ENCODE data around the gene ANKS1B. TPM values are rescaled to one million over a fixed set of nuclear protein-coding genes. Genes with fewer than 3 reads are reported as not detected.

The ANKS1B gene
- polyA plus RNA-seq, 1 donor = 4.8 TPM

DNA sequence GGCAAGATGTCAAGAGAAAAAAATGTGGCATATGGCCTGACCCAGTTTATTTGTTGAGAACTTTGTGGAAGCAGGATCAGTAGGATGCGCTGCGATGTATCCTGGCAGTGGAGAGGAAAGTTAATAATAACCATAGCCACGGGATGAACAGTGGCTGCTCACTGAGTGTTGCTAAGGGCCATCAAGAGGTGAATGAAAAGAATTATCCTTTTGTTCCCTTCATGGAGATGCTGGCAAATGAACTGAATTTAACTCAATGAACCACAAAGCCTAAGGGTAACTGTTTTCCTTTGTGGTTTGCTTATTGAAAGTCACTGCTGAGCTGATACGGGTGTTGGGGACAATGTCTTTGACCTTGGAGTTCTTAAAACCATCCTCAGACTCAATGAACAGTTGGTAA is 863.2 kb downstream of the ANKS1B start:
- no peak for DNase-seq

DNA sequence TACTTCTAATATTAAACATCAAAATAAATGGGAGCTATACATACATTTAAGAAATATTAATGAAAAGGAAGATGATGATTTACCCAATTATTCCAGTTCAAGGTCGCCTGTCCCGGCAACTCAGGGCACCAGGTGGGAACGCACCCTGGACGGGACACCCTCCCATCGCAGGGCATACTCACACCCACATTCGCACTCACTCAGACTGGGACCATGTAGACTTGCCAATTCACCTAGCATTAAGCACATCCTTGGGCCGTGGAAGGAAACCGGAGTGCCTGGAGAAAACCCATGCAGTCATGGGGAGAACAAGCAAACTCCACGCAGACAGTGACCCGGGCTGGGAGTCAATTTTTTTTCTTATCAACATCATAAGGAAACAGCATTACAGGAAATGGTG is 864.8 kb downstream of the ANKS1B start:
- no peak for DNase-seq

DNA sequence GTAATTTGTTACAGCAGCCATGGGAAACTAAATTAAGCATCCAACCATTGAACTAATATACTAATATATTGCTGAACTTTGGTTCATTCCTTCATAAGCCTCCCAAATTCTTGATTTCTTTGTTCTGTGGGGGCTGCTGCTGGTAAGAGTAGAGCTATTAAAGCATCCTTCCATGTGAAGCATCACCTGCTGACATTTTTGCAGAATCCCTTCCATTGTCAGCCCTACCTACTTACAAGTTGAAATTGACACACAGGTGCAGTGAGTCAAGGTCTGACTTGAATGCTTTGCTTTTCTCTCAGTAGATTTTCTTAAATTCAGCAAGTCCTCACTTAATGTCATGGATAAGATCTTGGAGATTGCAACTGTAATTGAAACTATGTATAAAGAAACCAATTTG is 865.3 kb downstream of the ANKS1B start:
- no peak for DNase-seq

- DNase-seq = no peak
Measured at GRCh38 chr12:99111600-99111999, 873.1 kb downstream of the ANKS1B start.

DNA sequence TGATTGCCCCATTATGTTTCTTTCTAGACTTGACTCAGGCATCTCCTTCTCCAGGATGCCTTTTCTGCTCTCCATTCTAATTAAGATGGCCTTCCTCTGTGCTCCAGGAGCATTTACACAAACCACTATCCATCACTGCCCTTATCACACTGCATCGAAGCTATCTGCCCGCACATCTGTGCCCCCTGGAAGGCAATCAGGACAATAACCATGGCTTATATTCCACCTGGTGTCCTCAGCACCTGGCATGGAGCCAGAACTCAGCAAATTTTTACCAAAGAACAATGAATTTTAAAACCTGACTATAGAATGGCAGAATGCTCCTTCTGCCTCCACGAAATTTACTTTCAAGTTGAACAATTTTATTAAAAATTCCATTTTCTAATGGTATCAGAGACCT is 873.9 kb downstream of the ANKS1B start:
- DNase-seq = no peak

DNA sequence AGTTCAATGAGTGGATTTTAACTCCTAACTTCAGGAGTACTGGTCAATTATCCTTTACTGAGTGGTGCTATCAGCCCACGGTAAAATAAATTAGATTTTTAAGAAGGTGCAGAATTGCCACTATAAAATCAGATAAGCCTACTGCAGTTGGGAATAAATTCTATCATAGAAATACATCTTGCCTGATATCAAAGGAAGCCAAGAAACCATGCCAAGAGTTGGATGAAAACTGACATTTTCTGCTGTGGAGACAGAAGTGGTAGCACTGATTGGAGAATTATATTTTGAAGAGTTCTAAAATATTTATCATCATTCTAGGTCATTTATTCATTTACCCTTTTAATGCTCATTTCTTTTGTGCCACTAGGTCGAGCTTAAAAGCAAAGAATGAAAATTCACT is 874.5 kb downstream of the ANKS1B start:
- DNase-seq = no peak

DNA sequence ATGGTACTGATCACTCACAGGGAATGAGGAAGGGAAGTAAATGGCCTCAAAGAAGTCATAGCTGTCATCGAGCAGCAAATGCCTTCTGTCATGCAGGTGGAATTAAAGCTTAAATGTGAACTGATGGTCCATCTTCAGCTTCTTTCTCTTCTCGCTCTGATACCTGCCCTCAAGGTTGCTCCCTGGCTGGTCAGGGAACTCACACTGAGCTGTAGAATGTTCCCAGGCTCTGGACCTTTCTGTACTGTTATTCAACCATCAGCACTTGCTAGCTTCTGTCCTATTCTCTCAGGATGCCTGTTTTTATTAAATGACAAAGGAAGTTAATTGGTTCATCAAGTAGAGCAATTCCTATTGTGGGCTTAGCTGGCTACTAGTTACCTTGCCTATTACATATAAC is 875.8 kb downstream of the ANKS1B start:
- no peak for DNase-seq

DNA sequence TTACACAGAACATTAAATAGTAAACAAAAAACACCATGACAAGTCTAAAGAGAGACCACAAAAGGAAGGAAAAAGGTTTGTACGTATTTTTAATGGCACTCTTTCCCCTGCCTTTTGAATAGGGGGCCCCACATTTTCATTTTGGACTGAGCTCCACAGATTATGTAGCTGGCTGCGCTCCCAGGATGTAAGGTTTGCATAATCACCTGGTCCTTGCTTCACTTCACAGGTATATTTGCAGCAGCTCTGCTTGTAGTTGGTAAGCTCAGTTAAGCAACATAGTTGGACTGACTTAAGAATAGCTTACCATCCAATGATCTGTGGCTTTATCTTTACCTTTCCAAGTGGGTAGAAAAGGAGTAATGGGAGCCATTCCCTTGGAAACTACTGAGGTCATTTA is 885.0 kb downstream of the ANKS1B start:
- DNase-seq = no peak

- no peak for DNase-seq
Measured at GRCh38 chr12:99097171-99097570, 887.6 kb downstream of the ANKS1B start.

DNA sequence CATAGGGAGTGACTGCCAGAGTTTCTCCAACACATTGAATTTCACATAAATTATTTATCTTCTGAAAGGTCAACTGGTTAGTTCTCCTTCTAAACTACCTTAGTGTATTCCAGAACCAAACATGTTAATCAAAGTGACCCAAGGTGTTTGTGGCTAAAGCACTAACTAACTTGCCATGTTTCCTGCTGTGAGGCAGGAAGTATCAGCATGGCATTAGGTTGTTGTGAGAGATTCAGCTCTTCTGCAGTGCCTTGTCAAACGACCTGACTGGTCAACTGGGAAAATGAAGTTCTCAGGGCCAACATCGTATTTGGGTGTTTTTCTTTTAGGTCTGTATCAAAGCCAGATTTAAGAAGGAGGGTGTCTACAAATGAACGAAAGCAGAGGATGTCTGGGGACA is 891.6 kb downstream of the ANKS1B start:
- DNase-seq = no peak

- DNase-seq = no peak
Measured at GRCh38 chr12:99092100-99092851, 892.5 kb downstream of the ANKS1B start.

GRCh38 chr12:99087278-99087677 is 897.5 kb downstream of the ANKS1B start:
- peak; percentile 46 for DNase-seq

GRCh38 chr12:99079811-99080210 is 904.9 kb downstream of the ANKS1B start:
- DNase-seq = no peak

DNA sequence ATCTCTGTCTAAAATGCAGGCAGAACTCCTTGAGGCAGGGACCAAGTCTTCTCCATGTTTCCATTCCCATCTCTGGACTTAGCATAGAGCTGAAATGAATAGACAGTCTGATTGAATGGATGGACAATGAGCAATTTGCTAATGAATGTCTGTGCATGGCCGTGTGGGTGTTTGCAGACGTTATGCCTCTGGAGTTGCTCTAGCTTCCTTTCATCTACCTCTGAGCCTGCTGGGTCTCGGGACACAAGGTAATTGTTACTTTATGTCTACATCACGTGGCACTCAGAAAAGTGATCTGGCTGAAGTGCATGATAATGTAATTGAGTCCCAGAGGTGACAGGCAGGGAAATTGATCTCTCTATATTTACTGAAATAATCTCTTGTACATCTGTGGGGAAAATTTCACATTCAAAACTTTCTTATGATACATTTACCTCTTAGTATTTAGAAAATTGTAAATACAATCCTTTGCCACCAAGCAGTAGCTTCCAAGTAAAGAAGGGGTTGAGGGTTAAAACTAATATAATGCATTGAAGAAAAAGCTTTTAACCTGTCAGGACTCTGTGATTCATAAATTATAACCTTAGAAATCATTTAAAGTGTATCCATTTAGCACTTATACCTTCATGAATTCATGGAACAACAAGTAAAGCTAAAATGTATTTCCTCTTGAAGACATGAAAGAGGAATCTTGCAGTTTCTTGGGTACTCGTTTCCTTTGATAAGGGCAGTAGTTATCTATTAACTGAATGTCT is 915.6 kb downstream of the ANKS1B start:
- DNase-seq = no peak

GRCh38 chr12:99067171-99067785 is 917.5 kb downstream of the ANKS1B start:
- DNase-seq = no peak

DNA sequence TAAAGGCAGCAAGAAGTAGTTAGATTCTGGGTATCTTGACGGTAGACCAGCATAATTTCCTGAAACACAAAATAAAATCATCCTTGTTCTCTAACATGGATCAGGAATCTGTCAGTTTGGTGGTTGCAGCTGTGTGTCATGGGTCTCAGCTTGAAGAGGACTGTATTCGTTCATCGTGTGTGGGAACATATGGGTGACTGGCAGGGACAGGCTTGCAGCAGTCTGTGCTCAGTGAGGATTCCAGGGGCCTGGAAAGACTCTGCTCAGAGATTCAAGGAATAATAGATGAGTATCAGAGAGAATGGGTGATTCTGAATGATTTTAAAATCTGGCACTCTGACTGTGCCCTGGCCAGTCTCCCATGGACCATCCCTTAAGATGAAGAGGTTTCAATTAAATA is 918.0 kb downstream of the ANKS1B start:
- no peak for DNase-seq

- DNase-seq = no peak
Measured at GRCh38 chr12:99063182-99063581, 921.6 kb downstream of the ANKS1B start.

- DNase-seq = peak; percentile 42
Measured at GRCh38 chr12:99059824-99060511, 924.8 kb downstream of the ANKS1B start.

DNA sequence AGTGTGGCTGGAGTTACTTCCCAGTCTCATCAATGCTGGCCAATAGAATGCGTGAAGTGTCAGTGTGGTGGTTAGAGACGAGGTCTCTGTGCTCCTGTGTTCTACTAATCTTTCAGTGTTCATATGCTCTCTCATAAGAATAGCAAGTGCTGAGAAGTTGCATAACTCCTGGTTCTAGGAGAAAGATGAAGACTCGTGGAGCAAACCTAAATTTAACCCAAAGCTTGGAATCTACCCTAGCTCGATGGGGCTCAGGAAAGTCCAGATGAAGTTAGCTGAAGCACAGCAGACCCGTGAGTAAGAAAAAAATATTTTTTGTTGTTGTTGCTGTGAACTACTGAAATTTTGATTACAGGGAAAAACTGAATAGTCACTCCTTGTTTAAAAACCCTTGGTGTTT is 927.1 kb downstream of the ANKS1B start:
- DNase-seq = no peak

DNA sequence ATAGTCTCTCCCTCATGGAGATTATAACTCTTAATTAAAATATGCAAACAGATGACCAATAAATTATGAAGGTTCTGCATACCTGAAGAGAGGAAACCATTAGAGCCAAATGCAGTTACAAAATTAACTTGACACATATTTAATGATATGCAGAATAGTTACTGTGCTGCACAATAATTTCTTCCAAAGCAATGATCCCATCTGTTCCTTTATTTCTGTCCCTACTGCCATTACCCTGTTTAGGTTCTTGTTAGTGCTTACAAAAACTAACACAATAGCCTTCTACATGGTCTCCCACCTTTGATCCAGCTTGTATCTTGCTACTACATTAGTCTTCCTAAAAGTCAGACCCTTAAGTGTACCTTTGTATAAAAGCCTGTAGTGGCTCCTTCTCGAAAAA is 928.5 kb downstream of the ANKS1B start:
- DNase-seq = no peak

DNA sequence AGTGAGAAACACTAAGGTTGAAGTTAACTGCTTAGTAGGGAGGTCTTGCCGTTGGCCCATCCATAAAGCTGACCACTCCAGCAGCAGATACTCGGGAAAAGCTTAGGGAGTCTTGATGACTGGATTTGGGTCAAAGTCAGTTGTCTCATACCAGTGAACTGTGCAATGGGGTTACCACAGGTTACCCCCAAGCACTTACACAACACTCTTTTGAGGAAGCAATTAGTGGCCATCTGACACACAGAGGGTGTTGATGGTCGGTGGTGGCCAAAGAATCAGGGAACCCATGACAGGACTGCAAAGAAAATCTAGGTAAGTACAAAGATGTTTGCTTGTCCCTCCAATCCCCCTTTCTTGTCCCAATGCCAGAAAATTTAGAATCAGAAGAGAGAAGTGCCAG is 929.4 kb downstream of the ANKS1B start:
- DNase-seq = no peak

DNA sequence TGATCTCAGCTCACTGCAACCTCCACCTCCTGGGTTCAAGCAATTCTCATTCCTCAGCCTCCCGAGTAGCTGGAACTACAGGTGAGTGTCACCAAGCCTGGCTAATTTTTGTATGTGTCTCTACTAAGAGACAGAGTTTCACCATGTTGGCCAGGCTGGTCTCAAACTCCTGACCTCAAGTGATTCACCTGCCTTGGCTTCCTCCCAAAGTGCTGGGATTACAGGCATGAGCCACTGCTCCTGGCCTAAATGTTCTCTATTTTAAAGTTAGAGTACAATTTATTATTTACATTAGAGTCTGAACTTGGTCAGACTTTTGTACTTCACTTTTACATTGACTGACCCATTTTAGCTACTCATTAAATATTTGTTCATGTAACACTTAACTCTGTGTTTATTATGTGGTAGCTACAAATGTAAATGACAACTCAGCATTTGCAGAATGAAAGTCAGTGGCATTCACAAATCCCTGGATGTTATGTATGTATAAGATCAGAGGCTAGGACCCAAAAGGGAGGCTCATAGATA is 930.1 kb downstream of the ANKS1B start:
- no peak for DNase-seq

Measured in left kidney (tissue), 2 donors.